Right lobe of liver (tissue), 4 donors: Measurements from ENCODE around the gene GLTP.

Experiments used
- POLR2A ChIP-seq: fragments of 450-650 bp; IDR thresholded peaks from one replicate; pipeline ENCODE4 v1.6.1; 2017; ENCODE audit warnings: antibody characterized with exemption, mild to moderate bottlenecking
- TF ChIP-seq, protein P1 (sequence below), 4 donors: fragments of 200-600 bp in 3 of 4; fragments of 450-650 bp in 1 of 4; IDR thresholded peaks; one replicate each; pipeline versions ENCODE4 v1.5.1 to v1.8.0; 2016 to 2022; ENCODE audit warnings: antibody characterized with exemption in 4 of 4, mild to moderate bottlenecking in 2 of 4
- donor health status: DM: no; HTN: no; CAD: no.
- donor health status: DM: no; HTN: no; CAD: no.
- donor health status: DM: no; HTN: yes; CAD: no.

DNA sequence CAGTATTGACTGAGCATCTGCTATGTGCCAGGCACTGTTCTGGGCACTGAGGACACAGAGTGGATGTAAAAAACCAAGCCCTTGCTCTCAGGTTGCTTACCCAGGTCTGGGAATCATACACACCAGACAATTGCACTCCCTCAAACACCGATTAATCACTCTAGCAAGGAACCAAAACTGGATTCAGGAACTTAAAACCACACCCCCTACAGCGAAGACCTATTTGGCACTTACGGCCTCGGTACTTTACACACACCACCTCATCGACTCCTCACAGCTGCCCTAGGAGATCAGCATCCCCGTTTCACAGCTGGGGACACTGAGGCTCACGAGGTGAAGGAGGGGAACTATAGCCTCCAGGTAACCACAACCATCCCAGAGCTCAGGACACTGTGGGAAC lies 1.6 kb downstream of the GLTP start:
- TF ChIP-seq, protein P1, sequence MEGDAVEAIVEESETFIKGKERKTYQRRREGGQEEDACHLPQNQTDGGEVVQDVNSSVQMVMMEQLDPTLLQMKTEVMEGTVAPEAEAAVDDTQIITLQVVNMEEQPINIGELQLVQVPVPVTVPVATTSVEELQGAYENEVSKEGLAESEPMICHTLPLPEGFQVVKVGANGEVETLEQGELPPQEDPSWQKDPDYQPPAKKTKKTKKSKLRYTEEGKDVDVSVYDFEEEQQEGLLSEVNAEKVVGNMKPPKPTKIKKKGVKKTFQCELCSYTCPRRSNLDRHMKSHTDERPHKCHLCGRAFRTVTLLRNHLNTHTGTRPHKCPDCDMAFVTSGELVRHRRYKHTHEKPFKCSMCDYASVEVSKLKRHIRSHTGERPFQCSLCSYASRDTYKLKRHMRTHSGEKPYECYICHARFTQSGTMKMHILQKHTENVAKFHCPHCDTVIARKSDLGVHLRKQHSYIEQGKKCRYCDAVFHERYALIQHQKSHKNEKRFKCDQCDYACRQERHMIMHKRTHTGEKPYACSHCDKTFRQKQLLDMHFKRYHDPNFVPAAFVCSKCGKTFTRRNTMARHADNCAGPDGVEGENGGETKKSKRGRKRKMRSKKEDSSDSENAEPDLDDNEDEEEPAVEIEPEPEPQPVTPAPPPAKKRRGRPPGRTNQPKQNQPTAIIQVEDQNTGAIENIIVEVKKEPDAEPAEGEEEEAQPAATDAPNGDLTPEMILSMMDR (IDR thresholded peaks at IDR 0.05): no peak
- TF ChIP-seq POLR2A: no peak
